Activated naive CD4-positive, alpha-beta T cell treated with anti-CD3 and anti-CD28 coated beads, Interleukin-2, amount 50 U/mL, for 72 hours (primary cell): Measurements from ENCODE around the gene USP12. TPM values are rescaled to one million over a fixed set of nuclear protein-coding genes. Genes with fewer than 3 reads are reported as not detected.
"Not testable (repeated sequence)": the region's sequence is repeated elsewhere in the genome, so short reads cannot be mapped to it uniquely, and the experiment has no call there.

ENCODE experiments used
- ATAC-seq, 2 donors: fragments of 150-1000 bp; cut with Tn5 transposase; 2 replicates each; pipeline ENCODE4 v1.10.0; 2021; ENCODE audit warnings: mild to moderate bottlenecking in 2 of 2, moderate library complexity in 2 of 2
- DNase-seq, 2 donors: peaks; one replicate each; pipeline ENCODE4 v3.0.0; 2021 to 2022; ENCODE audit warnings: low spot score in 2 of 2
- H3K27ac Mint-ChIP-seq, 2 donors: one replicate each; pipeline ENCODE4 v1.8.0; 2022; ENCODE audit warnings: mild to moderate bottlenecking in 2 of 2, mixed read lengths in 2 of 2
- H3K36me3 Mint-ChIP-seq, 2 donors: one replicate each; pipeline ENCODE4 v1.8.0; 2022; ENCODE audit warnings: mixed read lengths in 2 of 2
- H3K9me3 Mint-ChIP-seq, 2 donors: one replicate each; pipeline ENCODE4 v1.8.0; 2022; ENCODE audit warnings: mixed read lengths in 2 of 2
- total RNA-seq, 2 donors: library from RNA; stranded (reverse); gene quantifications; one replicate each; pipeline ENCODE4 v1.2.3, GENCODE V29; 2022

Gene USP12
- total RNA-seq, 2 donors from 2014 or later: 34.8 to 35.6 TPM

DNA sequence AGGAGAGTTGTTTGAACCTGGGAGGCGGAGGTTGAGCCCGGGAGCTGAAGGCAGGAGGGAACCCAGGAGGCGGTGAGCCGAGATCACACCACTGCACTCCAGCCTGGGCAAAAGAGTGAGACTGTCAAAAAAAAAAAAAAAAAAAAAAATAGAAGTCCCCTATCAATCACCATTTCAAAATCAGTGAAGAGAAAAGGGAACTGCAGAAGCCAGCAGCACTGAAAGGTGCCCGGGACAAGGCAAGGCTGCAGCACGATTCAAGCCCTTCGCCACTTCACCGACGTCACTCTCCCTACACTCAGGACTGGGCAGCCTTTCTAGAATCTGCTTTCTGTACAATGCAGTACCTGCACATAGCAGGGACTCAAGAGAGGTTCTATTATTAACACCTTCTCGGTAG, 21.9 kb upstream of the USP12 start:
- ATAC-seq (no peak), DNase-seq (no peak)
- H3K36me3 Mint-ChIP-seq: no peaks in the 10 kb centered on the region
- no peak overlapping the region for H3K27ac Mint-ChIP-seq
- H3K9me3 Mint-ChIP-seq: peaks cover 0 to 4% of the 10 kb centered on the region in 2 donors

DNA sequence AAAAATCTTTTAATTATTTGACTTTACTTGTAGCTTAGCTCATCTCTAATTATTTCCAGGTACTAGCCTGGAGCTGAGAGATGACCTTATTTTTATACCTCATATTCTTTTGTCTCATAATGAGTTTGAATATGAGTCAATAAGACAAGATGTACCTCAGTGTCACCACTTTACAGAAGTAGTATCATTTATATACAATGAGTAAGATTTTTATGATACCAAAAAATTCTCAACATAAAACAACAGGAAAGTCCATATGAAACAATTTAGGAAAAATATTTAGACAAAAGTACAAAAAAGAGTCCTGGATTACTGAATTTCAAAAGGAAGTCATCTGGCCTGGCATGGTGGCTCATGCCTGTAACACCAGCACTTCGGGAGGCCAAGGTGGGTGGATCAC, 21.4 kb upstream of the USP12 start:
- ATAC-seq (peak in 1 of 2 donors; percentile 71), DNase-seq (no peak)
- H3K36me3 Mint-ChIP-seq: no peaks in the 10 kb centered on the region
- peak overlapping the region in 1 of 2 donors; percentile 36 for H3K27ac Mint-ChIP-seq
- H3K9me3 Mint-ChIP-seq: peaks cover 0 to 2% of the 10 kb centered on the region in 2 donors

DNA sequence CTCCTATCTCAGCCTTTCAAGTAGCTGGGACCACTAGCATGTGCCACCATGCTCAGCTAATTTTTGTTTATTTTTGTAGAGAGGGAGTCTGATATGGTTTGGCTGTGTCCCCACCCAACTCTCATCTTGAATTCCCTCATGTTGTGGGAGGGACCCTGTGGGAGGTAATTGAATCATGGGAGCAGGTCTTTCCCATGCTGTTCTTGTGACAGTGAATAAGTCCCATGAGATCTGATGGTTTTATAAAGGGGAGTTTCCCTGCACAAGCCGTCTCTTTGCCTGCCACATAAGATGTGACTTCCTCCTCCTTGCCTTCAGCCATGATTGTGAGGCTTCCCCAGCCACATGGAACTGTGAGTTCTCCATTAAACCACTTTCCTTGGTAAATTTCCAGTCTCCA, 20.8 kb upstream of the USP12 start:
- H3K27ac Mint-ChIP-seq: peak overlapping the region in 1 of 2 donors; percentile 36
- not testable (repeated sequence) for H3K36me3 Mint-ChIP-seq, H3K9me3 Mint-ChIP-seq, DNase-seq
- peak in 1 of 2 donors; percentile 24 for ATAC-seq

DNA sequence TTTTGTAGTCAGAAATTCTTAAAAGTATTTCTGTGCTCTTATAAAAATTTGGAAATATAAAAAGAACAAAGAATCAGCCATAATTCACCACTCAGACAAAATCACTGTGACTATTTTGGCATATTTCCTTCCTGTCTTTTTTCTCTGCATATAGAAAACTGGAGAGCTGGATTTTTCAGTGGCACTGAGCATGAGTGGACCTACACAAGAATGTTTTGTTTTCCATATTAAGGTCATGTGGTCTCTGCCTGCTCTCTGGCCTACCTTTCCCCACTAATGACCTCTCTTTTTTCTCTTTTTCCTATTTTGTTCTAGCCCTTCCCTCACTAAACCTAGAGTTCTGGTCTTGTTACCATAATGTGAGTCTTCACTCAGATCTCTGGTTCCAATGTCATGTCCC, 17.6 kb upstream of the USP12 start:
- Mint-ChIP-seq H3K27ac (no peak overlapping the region), H3K9me3 (no peaks in the 10 kb centered on the region), H3K36me3 (no peaks in the 10 kb centered on the region)
- ATAC-seq: no peak
- no peak for DNase-seq

DNA sequence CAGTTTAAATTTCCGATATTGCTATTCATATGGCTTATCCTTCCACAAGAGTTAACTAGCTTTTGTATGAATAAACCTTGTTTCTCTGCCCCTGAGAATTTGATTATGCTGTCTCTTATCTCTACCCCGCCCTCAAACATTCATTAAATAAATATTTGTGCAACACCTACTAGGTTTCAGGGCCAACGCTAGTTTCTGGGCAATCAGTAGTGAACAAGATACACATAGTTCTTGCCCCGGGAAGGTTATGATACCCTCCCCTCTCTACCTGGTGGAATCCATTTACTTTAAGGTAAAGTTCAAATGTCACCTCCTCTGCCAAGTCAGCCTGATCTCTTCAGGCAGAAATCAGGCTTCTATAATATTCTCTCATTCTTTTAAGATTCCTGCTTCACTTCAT, 16.6 kb upstream of the USP12 start:
- no peaks in the 10 kb centered on the region for H3K9me3 Mint-ChIP-seq
- no peaks in the 10 kb centered on the region for H3K36me3 Mint-ChIP-seq
- ATAC-seq (no peak), DNase-seq (no peak)
- H3K27ac Mint-ChIP-seq: no peak overlapping the region

DNA sequence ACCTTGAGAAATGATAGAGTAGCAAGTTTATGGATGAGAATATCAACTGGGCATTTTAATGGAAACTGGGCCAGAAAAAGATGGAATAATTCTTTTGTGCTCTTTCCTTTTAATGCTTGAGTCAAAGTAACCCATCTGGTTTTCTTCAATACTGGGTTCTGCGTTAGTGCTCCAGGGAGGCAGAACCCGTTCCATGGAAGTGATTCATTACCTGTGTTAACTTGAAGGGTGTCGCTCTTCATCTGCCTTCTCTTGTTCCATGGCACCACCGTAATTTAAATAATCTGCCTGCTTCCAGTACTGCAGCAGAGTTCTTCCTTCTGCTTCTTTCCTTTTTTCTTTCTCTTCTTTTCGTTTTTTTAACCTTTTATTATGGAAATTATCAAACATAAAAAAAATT, 14.7 kb upstream of the USP12 start:
- H3K27ac Mint-ChIP-seq: no peak overlapping the region
- H3K9me3 Mint-ChIP-seq: no peaks in the 10 kb centered on the region
- ATAC-seq (no peak), DNase-seq (no peak)
- H3K36me3 Mint-ChIP-seq: no peaks in the 10 kb centered on the region

DNA sequence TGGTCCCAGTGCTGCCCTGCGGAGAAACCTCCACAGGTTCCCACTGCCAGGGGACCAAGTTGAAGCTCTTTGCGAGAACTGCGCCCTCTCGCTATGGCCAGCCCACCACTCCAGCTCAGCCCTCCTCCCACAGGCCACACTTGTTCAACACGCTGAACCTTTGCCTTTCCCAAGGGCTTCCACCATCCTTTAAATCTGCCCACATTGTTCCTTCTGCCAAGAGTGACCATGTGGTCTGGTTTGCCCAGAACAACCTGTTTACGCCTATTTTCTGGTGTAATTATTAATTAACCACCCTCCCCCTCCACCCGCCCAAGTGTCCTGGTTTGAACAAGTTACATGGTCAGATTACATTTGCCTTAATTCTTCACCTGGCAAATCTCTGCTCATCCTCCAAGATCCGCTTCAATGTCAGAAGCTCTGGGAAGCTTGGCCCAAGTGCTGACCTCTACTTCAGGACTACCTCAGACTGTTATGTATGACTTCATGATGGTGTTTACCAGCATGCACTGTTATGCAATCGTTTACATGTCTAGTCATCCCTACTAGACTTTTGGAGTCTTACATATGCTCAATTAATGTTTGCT, 12.0 kb upstream of the USP12 start:
- H3K36me3 Mint-ChIP-seq: no peaks in the 10 kb centered on the region
- DNase-seq (no peak), ATAC-seq (no peak)
- no peaks in the 10 kb centered on the region for H3K9me3 Mint-ChIP-seq
- H3K27ac Mint-ChIP-seq: no peak overlapping the region

DNA sequence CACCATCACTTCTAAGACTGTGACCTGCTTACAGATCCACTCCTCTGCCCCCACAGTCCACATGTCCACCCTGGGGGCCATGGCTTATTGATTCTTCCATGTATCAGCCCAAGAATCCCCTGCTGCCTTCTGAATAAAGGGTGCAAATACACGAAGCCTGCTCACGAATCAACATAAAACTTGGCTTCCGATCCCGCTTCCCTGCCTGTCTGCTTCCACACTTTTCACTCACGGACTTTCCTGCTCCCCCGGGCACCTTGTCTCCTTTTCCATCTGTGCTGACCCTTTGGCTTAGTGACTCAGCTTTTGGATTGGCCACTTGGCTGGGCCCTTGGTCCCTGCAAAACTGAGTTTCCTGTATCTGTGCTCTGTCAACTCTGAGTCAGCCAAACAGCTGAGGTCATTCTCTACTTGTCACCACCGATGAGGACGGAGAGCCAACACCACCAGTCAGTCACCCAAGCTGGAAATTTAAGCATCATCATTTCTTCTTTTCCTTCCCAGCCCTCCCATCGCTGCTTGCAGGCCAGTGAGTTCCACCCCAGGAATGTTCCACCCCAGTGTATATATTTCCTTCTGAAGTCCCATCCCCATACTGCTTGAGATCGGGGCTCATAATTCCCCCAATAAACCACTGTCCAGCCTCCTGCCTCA, 11.4 kb upstream of the USP12 start:
- H3K9me3 Mint-ChIP-seq: no peaks in the 10 kb centered on the region
- H3K36me3 Mint-ChIP-seq: no peaks in the 10 kb centered on the region
- no peak overlapping the region for H3K27ac Mint-ChIP-seq
- ATAC-seq (peak in 1 of 2 donors; percentile 14), DNase-seq (no peak)

DNA sequence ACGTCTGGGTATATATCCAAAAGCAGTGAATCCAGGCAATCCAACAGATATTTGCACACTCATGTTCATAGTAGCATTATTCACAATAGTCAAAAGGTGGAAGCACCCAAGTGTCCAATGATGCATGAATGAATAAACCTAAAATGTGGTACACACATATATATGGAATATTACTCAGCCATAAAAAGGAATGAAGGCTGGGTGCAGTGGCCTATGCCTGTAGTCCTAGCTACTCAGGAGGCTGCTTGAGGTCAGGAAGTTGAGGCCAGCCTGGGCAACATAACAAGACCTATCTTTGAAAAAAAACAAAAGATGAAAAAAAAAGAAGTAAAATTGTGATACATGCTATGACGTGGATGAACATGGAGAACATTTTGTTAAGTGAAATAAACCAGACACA, 10.4 kb upstream of the USP12 start:
- no peaks in the 10 kb centered on the region for H3K9me3 Mint-ChIP-seq
- H3K27ac Mint-ChIP-seq: no peak overlapping the region
- DNase-seq (no peak), ATAC-seq (no peak)
- H3K36me3 Mint-ChIP-seq: no peaks in the 10 kb centered on the region

DNA sequence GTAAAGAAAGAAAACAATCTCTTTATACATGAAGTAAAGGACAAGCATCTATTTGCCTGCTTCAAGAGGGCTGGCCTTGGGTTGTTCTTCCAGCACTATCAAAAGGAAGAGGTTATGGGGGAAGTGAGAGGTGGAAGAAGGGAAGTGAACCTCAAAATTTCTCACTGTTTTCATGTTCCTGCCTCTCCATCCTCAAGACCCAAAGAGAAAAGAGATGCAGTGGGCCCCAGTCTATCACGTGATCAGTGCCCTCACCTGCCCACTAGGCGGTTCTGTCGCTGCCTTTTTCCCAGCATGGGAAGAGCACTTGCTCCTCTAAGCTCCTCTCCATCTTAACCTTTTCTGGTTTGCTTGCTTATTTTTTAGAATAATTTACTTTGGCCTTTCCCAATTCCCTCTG, 6.2 kb upstream of the USP12 start:
- Mint-ChIP-seq H3K36me3 (no peaks in the 10 kb centered on the region), H3K27ac (no peak overlapping the region), H3K9me3 (no peaks in the 10 kb centered on the region)
- ATAC-seq (no peak), DNase-seq (no peak)

DNA sequence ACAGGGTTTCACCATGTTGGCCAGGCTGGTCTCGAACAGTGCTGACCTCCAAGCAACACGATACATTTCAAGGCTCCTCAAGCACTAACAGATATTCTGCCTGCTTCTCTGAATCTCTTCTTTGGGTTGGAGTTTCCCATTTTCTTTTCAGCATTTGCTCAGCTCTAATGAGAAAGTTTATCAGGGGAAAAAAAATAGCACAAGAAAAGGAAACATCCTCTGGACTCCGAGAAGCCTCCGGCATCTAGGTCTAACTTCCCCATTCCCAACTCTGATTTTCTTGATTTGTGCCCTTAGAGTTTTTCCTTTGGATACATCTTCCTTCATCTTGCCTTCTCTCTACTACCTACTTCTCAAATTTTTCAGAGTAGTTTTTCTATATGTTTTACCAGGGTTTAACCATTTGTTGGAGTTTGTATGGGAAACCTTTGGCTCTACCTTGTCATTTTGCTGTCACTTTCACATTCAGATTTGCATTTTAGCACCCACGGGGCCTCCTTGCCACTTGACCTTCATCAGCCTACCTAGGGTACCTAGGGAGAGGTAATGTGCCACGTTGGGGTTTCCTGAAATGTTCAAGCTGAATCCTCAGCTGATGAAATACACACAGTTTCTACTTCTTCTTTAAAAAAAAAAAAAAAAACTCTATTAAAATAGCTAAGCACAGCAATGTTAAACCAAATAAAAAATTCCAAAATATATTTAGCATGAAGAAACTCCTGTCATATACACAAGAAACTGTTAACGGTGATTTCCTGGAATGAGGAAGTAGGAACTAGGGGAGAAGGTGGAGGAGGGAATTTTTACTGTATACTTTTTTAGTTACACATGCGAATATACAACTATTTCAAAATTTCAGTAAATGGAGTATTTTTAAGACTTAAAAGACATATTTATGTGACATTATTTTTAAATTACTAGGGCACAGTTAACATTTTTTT, 5.1 kb upstream of the USP12 start:
- ATAC-seq: no peak
- no peaks in the 10 kb centered on the region for H3K9me3 Mint-ChIP-seq

DNA sequence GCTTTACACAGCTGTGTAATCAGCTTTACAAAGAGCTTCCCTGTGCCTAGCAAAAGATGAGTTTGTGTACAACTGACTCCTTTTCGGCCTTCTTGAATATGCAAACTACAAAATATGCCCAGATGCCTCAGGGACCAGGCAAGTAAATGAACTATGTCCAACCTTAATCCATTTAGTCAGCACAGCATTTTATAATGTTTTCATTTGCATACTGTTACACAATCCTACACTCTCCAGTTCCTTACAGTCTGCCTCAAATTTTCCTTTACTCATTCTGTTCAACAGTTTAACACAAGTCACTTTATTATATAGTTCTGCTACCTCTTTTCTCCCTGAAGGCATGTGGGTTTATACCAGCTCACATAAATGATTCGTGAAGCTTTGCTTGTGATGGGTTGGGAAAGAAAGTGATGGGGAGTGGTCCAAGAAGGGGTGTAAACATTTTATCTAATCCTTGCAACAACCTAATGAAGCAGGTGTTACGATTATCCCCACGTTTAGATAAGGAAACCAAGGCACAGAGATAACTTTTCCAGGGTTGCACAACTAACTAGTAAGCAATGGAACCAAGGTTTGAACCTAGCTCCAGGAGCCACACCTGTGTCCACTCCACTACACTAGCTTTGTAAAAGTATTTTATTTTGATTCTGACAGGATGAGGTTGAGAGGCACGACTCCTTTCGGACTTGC, 3.3 kb upstream of the USP12 start:
- H3K27ac Mint-ChIP-seq: no peak overlapping the region
- H3K36me3 Mint-ChIP-seq: peaks cover 6% of the 10 kb centered on the region in 2 donors
- H3K9me3 Mint-ChIP-seq: no peaks in the 10 kb centered on the region
- ATAC-seq (no peak), DNase-seq (no peak)

More for the DNA sequence above, 5.1 kb upstream of the USP12 start:
- H3K27ac Mint-ChIP-seq: no peak overlapping the region
- DNase-seq: no peak
- H3K36me3 Mint-ChIP-seq: no peaks in the 10 kb centered on the region

DNA sequence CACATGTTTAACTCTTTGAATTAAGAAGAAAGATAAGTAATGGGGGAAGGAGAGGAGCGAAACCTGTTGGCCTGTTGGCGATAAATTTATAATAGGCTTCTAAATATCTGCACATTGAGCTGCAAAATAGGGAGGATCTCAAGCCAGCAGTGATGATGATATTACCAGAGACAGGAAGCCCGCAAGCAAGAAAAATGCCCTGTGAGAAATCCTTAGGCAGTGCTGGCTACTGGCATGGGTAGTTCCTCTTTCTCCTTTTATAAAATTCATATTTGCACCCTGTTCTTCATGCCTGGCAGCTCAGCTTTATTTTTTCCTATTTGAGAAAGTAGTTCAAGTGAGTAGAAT, 858 bp upstream of the USP12 start:
- Mint-ChIP-seq H3K9me3 (no peaks in the 10 kb centered on the region), H3K27ac (peak overlapping the region; percentile 89 to 90), H3K36me3 (peaks cover 6% of the 10 kb centered on the region in 2 donors)
- no peak for DNase-seq
- ATAC-seq: no peak

DNA sequence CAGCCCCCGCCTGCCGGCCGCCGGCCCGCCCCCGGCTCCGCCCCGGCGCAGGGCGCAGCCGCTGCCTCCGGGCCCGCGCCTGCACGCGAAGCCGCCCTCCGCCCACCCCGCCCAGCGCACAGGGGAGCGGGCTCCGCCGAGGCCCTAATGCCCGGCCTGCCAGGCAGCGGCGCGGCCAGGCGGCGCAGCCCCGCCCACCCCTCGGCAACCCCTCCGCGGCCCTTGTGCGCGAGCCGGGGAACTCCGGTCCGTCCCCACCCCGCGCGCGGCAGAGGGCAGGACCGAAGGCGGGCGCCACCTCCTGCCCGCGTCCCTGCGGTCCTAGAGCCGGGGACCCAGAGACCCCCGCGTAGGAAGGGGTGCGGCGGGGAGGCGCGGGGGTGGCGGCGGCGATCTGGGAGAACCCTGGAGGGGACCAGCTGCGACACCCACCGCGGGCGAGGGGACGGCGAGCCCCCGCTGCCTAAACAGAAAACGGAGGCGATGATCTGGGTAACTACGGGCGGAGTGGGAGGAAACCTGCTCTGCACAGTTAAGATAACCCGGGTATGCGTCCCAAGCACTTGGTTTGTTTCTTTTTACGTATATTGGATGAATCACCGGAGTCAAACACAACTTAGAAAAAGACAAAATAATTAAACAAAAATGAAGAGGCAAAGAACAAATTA, 350 bp upstream of the USP12 start:
- ATAC-seq: peak; percentile 80 to 90
- H3K36me3 Mint-ChIP-seq: peaks cover 6% of the 10 kb centered on the region in 2 donors
- H3K9me3 Mint-ChIP-seq: no peaks in the 10 kb centered on the region
- peak overlapping the region; percentile 89 to 90 for H3K27ac Mint-ChIP-seq
- peak; percentile 83 to 86 for DNase-seq

DNA sequence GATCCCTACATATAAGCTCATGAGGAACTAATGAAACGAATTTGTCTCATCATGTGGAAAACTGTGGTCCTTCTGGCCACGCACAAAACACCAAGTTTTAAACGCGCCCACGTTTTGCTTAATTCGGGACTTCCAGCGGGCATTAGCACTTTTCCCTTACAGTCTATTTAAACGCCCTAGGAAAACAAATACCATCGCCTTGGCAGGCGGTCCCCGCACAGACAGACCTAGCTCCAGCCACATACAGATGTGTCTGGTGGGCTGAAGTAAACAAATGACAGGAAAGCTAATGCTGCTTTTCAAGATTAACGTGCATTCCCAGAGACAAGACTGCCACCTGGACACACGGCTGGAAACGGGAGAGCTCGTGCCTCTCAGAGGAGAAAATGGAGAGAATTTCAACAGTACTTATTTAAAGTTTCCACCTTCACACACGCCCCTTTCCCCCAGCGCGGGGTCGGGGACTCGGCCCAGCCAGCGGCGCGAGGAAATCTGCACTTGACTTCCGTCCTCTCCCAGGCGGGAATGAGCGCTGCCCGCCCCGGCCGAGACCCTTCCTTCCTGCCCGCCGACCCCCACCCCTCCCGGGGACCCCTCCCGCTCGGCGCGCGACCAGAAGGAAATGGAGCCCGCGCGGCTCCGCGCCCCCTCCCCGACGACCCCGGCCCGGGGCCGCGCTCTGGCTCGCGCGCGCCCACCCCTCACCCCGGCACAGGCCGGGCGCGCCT, 931 bp downstream of the USP12 start:
- ATAC-seq (peak; percentile 1 to 3), DNase-seq (peak in 1 of 2 donors; percentile 36)
- Mint-ChIP-seq H3K9me3 (no peaks in the 10 kb centered on the region), H3K27ac (peak overlapping the region; percentile 98 to 100), H3K36me3 (peaks cover 6% of the 10 kb centered on the region in 2 donors)

DNA sequence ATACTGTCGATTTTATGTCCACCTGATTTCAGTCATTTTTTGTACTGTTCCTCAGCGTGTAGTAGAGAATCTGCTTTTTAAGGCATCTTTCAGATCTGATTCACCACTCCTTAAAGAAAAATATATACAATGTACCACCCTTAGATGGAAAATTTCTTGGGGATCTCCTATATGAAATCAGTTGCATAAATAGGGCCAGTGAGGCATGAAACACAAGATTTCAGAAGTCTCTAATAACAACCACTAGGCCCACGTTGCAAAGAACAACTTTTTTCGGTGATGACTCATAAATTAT, 1.4 kb downstream of the USP12 start:
- ATAC-seq: peak; percentile 10 to 41

More for the DNA sequence above, 1.4 kb downstream of the USP12 start:
- H3K9me3 Mint-ChIP-seq: no peaks in the 10 kb centered on the region
- H3K27ac Mint-ChIP-seq: peak overlapping the region; percentile 98 to 100
- H3K36me3 Mint-ChIP-seq: peaks cover 6% of the 10 kb centered on the region in 2 donors
- no peak for DNase-seq
